DOHH2 (cell line): ENCODE results near the gene NEGR1.

Experiments
- EZH2phosphoT487 ChIP-seq: fragments of 200-600 bp; sonication (generic); IDR thresholded peaks from 2 replicates; pipeline ENCODE4 v1.6.1; 2017; ENCODE audit warnings: borderline replicate concordance, mild to moderate bottlenecking, antibody characterized with exemption, low read length, moderate library complexity, mixed read lengths
- TF ChIP-seq, protein P1 (sequence below): fragments of 200-600 bp; sonication (generic); IDR thresholded peaks from one replicate; pipeline ENCODE4 v1.5.1; 2014; ENCODE audit warnings: antibody characterized with exemption, mild to moderate bottlenecking, low read depth, low read length; ENCODE audit not compliant: poor library complexity, severe bottlenecking

DNA sequence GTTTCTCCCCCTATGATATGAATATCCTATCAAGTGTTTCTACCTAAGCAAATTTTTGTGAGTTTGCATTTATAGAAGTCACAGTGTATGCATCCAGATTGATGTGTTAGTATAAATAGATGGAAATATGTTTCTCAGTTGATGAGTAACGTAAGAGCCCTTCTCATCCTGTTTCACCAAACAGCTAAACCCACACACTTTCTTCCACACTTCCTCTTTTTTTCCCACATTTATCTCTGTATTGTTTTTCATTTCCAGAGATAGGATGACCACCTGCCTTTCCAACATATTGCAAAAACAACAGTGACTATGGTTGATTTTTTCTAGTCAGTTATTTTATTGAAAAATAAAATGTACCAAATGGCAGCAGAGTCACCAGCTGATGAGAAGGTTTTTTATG lies 490.1 kb downstream of the NEGR1 start:
- TF ChIP-seq, protein P1, sequence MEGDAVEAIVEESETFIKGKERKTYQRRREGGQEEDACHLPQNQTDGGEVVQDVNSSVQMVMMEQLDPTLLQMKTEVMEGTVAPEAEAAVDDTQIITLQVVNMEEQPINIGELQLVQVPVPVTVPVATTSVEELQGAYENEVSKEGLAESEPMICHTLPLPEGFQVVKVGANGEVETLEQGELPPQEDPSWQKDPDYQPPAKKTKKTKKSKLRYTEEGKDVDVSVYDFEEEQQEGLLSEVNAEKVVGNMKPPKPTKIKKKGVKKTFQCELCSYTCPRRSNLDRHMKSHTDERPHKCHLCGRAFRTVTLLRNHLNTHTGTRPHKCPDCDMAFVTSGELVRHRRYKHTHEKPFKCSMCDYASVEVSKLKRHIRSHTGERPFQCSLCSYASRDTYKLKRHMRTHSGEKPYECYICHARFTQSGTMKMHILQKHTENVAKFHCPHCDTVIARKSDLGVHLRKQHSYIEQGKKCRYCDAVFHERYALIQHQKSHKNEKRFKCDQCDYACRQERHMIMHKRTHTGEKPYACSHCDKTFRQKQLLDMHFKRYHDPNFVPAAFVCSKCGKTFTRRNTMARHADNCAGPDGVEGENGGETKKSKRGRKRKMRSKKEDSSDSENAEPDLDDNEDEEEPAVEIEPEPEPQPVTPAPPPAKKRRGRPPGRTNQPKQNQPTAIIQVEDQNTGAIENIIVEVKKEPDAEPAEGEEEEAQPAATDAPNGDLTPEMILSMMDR, result no peak
- no peak for TF ChIP-seq EZH2phosphoT487
